NB4 (cell line): ENCODE results near the gene KRTAP9-6.

Experiments
- MAX ChIP-seq: IDR thresholded peaks from 2 replicates; pipeline ENCODE4 v1.6.1; 2011; ENCODE audit warnings: low read depth, low read length
- MYC ChIP-seq: IDR thresholded peaks from 2 replicates; pipeline ENCODE4 v1.6.1; 2011; ENCODE audit warnings: low read depth, low read length
- POLR2A ChIP-seq: IDR thresholded peaks from 2 replicates; pipeline ENCODE4 v1.6.1; 2011; ENCODE audit warnings: mild to moderate bottlenecking; ENCODE audit not compliant: insufficient read length; ENCODE audit errors: extremely low read depth
- TF ChIP-seq, protein P1 (sequence below): IDR thresholded peaks from one replicate; pipeline ENCODE4 v1.5.1; 2012; ENCODE audit warnings: low read depth, low read length

- TF ChIP-seq, protein P1, sequence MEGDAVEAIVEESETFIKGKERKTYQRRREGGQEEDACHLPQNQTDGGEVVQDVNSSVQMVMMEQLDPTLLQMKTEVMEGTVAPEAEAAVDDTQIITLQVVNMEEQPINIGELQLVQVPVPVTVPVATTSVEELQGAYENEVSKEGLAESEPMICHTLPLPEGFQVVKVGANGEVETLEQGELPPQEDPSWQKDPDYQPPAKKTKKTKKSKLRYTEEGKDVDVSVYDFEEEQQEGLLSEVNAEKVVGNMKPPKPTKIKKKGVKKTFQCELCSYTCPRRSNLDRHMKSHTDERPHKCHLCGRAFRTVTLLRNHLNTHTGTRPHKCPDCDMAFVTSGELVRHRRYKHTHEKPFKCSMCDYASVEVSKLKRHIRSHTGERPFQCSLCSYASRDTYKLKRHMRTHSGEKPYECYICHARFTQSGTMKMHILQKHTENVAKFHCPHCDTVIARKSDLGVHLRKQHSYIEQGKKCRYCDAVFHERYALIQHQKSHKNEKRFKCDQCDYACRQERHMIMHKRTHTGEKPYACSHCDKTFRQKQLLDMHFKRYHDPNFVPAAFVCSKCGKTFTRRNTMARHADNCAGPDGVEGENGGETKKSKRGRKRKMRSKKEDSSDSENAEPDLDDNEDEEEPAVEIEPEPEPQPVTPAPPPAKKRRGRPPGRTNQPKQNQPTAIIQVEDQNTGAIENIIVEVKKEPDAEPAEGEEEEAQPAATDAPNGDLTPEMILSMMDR, result no peak
- TF ChIP-seq POLR2A (no peak), MAX (no peak), MYC (no peak)
Observed at GRCh38 chr17:41231731-41232130, 33.4 kb upstream of the KRTAP9-6 start.
